WI38 (cell line): Measurements from ENCODE around the gene SPP1.

ENCODE experiments used
- H3K4me3 ChIP-seq: 2 replicates; pipeline ENCODE4 v1.5.1; 2011; ENCODE audit warnings: low read depth, mild to moderate bottlenecking, control low read depth, low read length
- TF ChIP-seq, protein P1 (sequence below): IDR thresholded peaks from 2 replicates; pipeline ENCODE4 v1.5.1; 2012; ENCODE audit warnings: low read depth, mild to moderate bottlenecking, control low read depth, low read length

SPP1 gene

GRCh38 chr4:87956501-87956900 is 19.0 kb upstream of the SPP1 start:
- H3K4me3 ChIP-seq: no peak overlapping the region
- TF ChIP-seq, protein P1, sequence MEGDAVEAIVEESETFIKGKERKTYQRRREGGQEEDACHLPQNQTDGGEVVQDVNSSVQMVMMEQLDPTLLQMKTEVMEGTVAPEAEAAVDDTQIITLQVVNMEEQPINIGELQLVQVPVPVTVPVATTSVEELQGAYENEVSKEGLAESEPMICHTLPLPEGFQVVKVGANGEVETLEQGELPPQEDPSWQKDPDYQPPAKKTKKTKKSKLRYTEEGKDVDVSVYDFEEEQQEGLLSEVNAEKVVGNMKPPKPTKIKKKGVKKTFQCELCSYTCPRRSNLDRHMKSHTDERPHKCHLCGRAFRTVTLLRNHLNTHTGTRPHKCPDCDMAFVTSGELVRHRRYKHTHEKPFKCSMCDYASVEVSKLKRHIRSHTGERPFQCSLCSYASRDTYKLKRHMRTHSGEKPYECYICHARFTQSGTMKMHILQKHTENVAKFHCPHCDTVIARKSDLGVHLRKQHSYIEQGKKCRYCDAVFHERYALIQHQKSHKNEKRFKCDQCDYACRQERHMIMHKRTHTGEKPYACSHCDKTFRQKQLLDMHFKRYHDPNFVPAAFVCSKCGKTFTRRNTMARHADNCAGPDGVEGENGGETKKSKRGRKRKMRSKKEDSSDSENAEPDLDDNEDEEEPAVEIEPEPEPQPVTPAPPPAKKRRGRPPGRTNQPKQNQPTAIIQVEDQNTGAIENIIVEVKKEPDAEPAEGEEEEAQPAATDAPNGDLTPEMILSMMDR: no peak

DNA sequence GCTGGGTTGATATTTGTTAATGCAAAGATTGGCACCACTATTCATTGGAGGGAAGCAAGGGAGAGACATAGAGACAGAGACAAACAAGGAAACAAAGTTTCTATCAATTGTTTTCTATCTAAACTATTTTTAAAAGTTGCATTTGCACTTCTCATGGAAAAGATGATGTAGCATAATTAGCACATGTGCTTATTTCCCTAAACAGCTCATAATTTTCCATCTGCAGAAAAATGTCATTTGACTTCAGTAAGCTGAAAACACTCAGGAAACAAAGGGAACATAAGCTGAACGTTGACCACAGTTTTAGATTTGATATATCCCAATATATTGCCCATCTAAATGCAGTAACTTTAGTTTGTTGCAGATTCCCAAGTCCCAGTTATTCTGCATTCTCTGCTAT is 18.5 kb upstream of the SPP1 start:
- H3K4me3 ChIP-seq: no peak overlapping the region
- TF ChIP-seq, protein P1: no peak

DNA sequence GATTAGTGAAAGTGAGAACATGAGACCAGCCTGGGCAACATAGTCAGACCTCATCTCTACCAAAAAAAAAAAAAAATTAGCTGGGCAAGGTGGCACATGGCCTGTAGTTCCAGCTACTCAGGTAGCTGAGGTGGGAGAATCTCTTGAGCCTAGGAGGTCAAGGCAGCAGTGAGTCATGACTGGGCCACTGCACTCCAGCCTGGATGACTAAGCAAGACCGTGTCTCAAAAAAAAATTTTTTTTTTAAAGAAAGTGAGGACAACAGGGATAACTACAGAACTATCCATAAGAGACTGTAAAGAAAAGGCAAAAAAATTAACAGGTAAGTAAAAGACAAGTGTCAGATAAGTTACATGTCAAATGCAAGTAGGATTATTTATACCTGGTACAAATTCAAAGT is 13.5 kb upstream of the SPP1 start:
- TF ChIP-seq, protein P1: no peak

GRCh38 chr4:87962398-87963146 is 12.9 kb upstream of the SPP1 start:
- H3K4me3 ChIP-seq: no peak overlapping the region
- TF ChIP-seq, protein P1: no peak

More for the DNA sequence above, 13.5 kb upstream of the SPP1 start:
- no peak overlapping the region for H3K4me3 ChIP-seq

DNA sequence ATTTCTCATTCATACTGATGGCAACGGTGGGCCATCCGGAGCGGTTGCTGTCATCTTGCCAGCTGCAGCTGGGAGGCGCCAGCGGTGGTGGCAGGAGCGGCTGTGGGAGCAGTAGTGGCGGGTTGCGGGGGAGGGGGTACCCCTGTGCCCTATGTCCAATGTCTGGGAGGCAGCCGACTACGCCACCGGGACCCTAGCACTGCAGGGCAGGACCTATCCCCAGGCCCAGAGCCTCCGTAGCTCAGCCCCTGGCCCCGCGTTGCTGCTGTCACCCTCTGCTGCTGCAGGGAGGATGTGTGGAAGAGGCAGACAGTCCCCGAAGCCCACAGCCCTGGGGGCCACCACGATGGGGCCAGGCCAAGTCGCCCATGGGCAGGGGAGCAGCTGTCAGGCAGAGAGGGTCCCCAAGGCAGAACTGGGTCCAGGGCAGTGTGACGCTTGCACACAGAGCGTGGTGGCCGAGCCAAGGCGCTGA is 10.0 kb upstream of the SPP1 start:
- H3K4me3 ChIP-seq: no peak overlapping the region
- TF ChIP-seq, protein P1: no peak

DNA sequence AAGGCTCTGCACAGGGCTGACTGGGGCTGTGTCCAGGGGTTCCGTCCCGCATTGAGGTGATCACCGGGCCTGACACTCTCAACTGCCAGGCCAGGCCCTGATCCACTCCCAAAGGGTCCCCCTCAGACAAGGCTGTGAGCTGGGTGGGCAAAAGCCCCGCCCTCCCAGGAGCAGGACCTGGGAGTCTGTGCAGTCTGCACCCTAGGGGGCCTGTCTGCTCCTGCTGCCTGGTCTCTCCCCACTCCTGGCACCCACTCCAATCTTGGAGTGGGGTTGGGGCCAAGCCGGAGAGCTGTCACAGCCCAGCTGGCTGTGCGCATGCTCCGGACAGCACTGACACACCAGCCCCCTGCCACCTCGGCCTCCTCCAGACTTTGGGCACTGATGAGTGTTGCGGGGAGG is 9.4 kb upstream of the SPP1 start:
- H3K4me3 ChIP-seq: no peak overlapping the region
- TF ChIP-seq, protein P1: no peak

DNA sequence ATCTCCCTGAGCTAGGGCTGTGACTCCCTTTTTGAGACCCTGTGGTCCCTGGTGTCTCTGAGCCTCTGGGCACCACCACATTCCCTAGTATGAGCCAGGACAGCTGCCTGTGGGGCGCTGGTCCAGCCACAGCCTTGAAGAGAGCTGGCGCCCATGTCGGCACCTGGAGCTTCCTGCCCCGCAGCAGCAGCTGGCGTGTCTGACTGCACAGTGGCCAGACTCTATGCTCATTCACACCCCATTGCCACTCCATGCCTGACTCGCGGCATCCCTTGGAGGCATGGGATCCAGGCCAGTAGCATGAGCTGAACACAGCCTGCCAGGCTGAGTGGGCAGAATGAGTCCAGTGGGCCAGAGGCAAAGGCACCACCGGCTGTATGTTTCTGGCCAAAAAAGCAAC is 8.3 kb upstream of the SPP1 start:
- H3K4me3 ChIP-seq: no peak overlapping the region
- TF ChIP-seq, protein P1: no peak
